Lower lobe of right lung (tissue), 2 donors: ENCODE data around the gene NDUFV3. TPM values are rescaled to one million over a fixed set of nuclear protein-coding genes. Genes with fewer than 3 reads are reported as not detected.

Source experiments
- ATAC-seq, 2 donors: fragments of 200-7000 bp; cut with Tn5 transposase; one replicate each; pipeline ENCODE4 v1.9.1; 2020 to 2022; ENCODE audit warnings: mild to moderate bottlenecking in 2 of 2, moderate library complexity in 2 of 2
- DNase-seq: peaks from one replicate; pipeline ENCODE4 v3.0.0-alpha.2; 2020
- H3K27ac ChIP-seq: fragments of 200-600 bp; one replicate; pipeline ENCODE4 v1.8.0; 2022
- H3K27me3 ChIP-seq: fragments of 200-600 bp; one replicate; pipeline ENCODE4 v1.8.0; 2022; ENCODE audit warnings: low read depth
- H3K36me3 ChIP-seq: fragments of 200-600 bp; one replicate; pipeline ENCODE4 v1.8.0; 2022; ENCODE audit warnings: mild to moderate bottlenecking
- H3K4me1 ChIP-seq: fragments of 200-600 bp; one replicate; pipeline ENCODE4 v1.8.0; 2022
- H3K4me3 ChIP-seq: fragments of 200-600 bp; one replicate; pipeline ENCODE4 v1.8.0; 2022; ENCODE audit warnings: mild to moderate bottlenecking
- H3K9me3 ChIP-seq: fragments of 200-600 bp; one replicate; pipeline ENCODE4 v1.8.0; 2022
- CTCF ChIP-seq: fragments of 200-600 bp; IDR thresholded peaks from one replicate; pipeline ENCODE4 v1.8.0; 2022; ENCODE audit warnings: antibody characterized with exemption, mild to moderate bottlenecking
- intact Hi-C: fragments of 100-400 bp; cut with DNase I; formaldehyde crosslinking; loops from one replicate; pipeline ENCODE4 v1.11.0; 2022
- total RNA-seq: library from RNA; stranded (reverse); fragmentation: NEBNext Ultra II Directional; extraction: Animal tissue kit (Norgen Biotek cat#: 25700); gene quantifications from one replicate; pipeline ENCODE4 v1.2.1, GENCODE V29; 2021
- donor health status: DM: no; HTN: yes; CAD: no; lungs with severe emphysema.

The NDUFV3 gene
- total RNA-seq, 1 donor from 2014 or later = 35.7 TPM

GRCh38 chr21:42913476-42913875 lies 20.4 kb downstream of the NDUFV3 start:
- H3K27ac ChIP-seq = no peak overlapping the region
- TF ChIP-seq CTCF = no peak
- no peak overlapping the region for H3K4me3 ChIP-seq
- intact Hi-C loops = no loop called here
- no peaks in the 10 kb centered on the region for H3K9me3 ChIP-seq
- no peaks in the 10 kb centered on the region for H3K4me1 ChIP-seq
- DNase-seq (no peak), ATAC-seq (no peak)
- H3K27me3 ChIP-seq = no peaks in the 10 kb centered on the region
- H3K36me3 ChIP-seq = peaks cover 40% of the 10 kb centered on the region

GRCh38 chr21:42918291-42918690 lies 25.2 kb downstream of the NDUFV3 start:
- Histone ChIP-seq H3K4me3 (no peak overlapping the region), H3K27ac (no peak overlapping the region), H3K36me3 (no peaks in the 10 kb centered on the region), H3K9me3 (no peaks in the 10 kb centered on the region), H3K4me1 (no peaks in the 10 kb centered on the region), H3K27me3 (no peaks in the 10 kb centered on the region)
- ATAC-seq = no peak
- intact Hi-C loops = no loop called here
- TF ChIP-seq CTCF = no peak
- no peak for DNase-seq

- Histone ChIP-seq H3K4me3 (no peak overlapping the region), H3K27me3 (no peaks in the 10 kb centered on the region), H3K27ac (no peak overlapping the region), H3K9me3 (no peaks in the 10 kb centered on the region), H3K36me3 (no peaks in the 10 kb centered on the region), H3K4me1 (peaks cover 8% of the 10 kb centered on the region)
- DNase-seq (no peak), ATAC-seq (no peak)
- intact Hi-C loops = no loop called here
- TF ChIP-seq CTCF = no peak
Measured at GRCh38 chr21:42921927-42922326, 28.8 kb downstream of the NDUFV3 start.

GRCh38 chr21:42922918-42923317 lies 29.8 kb downstream of the NDUFV3 start:
- no peaks in the 10 kb centered on the region for H3K9me3 ChIP-seq
- no peak overlapping the region for H3K27ac ChIP-seq
- H3K27me3 ChIP-seq = no peaks in the 10 kb centered on the region
- DNase-seq (no peak), ATAC-seq (no peak)
- intact Hi-C loops = no loop called here
- H3K36me3 ChIP-seq = no peaks in the 10 kb centered on the region
- no peak for TF ChIP-seq CTCF
- no peak overlapping the region for H3K4me3 ChIP-seq
- peaks cover 8% of the 10 kb centered on the region for H3K4me1 ChIP-seq

- ATAC-seq (peak; percentile 93 to 95), DNase-seq (peak; percentile 61)
- peak; percentile 67 for TF ChIP-seq CTCF
- intact Hi-C loops = no loop called here
- H3K36me3 ChIP-seq = no peaks in the 10 kb centered on the region
- H3K9me3 ChIP-seq = no peaks in the 10 kb centered on the region
- H3K27me3 ChIP-seq = no peaks in the 10 kb centered on the region
- H3K4me3 ChIP-seq = no peak overlapping the region
- no peak overlapping the region for H3K27ac ChIP-seq
- peaks cover 8% of the 10 kb centered on the region for H3K4me1 ChIP-seq
Measured at GRCh38 chr21:42923553-42924432, 30.7 kb downstream of the NDUFV3 start.
